HG02970 (cell line): ENCODE data around the gene CDK14.

Experiments
- ATAC-seq: cut with Tn5 transposase; IDR thresholded peaks from one replicate; pipeline ENCODE4 v1.9.1; 2021; ENCODE audit warnings: mild to moderate bottlenecking, moderate library complexity, moderate number of reproducible peaks; ENCODE audit not compliant: unreplicated experiment, low FRiP score

CDK14 gene

GRCh38 chr7:91114232-91114631 lies 518.1 kb downstream of the CDK14 start:
- no peak for ATAC-seq

DNA sequence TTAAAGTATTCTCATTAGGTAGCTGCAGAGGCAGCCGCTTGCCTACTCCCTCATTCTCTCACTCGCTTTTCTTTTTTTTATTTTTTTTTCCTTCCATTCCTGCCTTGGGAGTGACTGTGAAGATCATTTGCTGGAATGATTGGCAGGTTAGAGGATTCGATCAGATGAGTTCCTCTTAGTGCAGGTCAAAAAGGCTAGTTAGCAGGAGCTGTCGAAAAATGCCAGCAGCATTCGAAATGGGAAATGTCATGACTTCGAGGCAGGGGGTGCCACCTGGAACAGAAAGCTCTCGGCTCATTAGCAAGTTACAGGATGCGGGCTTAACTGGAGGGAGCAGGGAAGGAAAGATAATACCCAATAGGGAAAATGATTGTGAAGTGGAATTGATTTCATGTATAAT lies 530.6 kb downstream of the CDK14 start:
- ATAC-seq: no peak

GRCh38 chr7:91127325-91127724 lies 531.2 kb downstream of the CDK14 start:
- no peak for ATAC-seq

- ATAC-seq: no peak
Observed at GRCh38 chr7:91127959-91128358, 531.8 kb downstream of the CDK14 start.

- ATAC-seq: no peak
Observed at GRCh38 chr7:91128683-91129348, 532.7 kb downstream of the CDK14 start.

DNA sequence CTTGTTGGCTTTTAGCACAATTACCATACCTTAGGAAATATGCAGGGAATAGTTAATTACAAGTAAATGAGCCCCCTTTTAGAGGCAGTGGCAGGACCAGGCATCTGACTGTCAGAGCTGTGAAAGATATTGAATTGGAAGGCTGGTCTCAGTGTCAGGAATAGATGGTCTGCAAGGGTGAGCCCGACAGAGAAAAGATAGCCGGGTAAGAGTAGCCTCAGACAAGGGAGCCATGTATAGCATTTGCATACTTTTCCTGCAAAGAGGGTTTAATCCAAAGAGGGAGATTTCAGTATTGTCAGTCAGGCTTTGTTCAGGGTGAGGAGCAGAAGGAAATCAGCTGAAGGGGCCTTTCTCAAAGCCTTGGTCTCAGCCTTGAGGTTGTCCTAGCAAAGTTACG lies 539.2 kb downstream of the CDK14 start:
- ATAC-seq: no peak

GRCh38 chr7:91135703-91136430 lies 539.7 kb downstream of the CDK14 start:
- ATAC-seq: no peak

- ATAC-seq: no peak
Observed at GRCh38 chr7:91137153-91137787, 541.1 kb downstream of the CDK14 start.

- ATAC-seq: no peak
Observed at GRCh38 chr7:91137788-91138368, 541.8 kb downstream of the CDK14 start.

DNA sequence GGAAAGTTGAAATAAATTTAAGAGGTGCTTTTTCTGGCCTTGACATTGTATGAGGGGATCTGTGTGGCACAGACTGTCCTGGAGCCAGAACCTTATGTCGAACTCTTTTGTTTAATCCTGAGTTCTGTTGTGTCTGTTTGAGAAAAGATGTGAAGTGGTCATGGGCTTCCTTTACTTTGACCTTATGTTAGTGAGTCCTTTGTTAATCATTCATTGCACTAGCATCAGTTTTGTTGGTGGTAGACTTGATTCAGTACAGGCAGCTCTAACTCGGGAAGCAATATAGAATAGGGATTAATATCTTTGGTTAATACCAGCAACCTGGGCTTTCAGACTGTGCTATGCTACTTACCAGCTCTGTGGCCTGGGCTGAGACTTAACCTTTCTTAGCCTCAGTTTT lies 544.2 kb downstream of the CDK14 start:
- no peak for ATAC-seq

DNA sequence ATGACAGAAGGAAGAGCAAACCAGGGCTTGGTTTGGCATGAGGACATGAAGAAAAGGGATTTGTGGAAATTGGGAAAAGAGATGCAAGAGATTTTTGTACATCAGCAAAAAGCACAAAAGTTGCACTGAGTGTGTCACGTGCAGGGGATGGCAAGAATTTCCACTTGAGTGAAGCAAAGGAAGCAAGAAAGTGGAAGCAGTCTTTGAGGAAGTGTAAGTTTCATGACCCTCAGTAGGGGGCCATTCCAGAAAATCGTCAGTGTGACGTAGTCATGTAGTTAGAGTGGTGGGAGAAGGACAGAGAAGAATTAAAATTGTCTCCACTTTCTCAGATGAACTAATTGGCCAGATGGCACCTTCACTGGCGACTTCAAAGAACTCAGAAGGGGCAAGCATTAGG lies 544.9 kb downstream of the CDK14 start:
- no peak for ATAC-seq

GRCh38 chr7:91142743-91143142 lies 546.6 kb downstream of the CDK14 start:
- ATAC-seq: no peak

DNA sequence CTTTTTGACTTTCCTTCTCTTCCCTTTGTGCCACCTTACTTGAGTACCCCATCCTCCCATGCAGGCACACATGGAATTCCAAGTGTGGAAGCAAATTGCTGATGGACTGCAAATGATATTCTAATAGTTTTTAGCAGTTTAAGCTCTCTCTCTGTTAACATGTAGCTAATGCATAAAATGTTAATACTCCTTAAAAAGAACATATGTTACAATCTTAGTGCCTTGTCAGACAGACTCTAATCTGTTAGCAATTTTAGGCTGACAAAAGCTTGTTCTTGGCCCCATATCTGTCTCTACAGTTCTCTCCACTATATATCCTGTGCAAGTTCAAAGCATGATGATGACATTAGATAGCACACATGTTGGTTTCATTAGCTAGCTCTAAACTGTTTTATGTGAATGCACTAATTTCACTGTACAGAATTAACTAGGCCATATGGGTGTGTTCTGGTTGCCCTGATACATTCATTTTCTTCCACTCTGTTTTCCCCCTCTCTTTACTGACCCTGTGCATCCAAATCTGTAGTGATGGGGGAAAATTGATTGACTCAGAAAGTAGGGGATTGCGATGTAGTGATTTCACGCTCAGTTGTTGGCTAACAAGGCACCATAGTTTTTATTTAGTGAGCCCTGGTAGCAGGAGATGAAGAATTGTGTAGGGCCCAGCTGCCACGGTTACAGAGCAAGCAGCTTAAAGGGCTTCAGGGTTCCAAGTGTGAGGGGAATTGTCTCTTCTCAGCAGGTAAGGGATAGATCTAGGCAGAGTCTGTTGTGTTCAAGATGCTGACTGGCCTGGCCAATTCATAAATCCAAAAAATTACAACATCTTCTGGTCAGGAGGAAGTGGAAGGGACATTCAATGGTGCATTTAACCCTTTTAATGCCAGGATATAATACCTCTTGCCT lies 553.5 kb downstream of the CDK14 start:
- ATAC-seq: no peak

- ATAC-seq: no peak
Observed at GRCh38 chr7:91151916-91152315, 555.8 kb downstream of the CDK14 start.

- no peak for ATAC-seq
Observed at GRCh38 chr7:91156316-91157185, 560.4 kb downstream of the CDK14 start.

DNA sequence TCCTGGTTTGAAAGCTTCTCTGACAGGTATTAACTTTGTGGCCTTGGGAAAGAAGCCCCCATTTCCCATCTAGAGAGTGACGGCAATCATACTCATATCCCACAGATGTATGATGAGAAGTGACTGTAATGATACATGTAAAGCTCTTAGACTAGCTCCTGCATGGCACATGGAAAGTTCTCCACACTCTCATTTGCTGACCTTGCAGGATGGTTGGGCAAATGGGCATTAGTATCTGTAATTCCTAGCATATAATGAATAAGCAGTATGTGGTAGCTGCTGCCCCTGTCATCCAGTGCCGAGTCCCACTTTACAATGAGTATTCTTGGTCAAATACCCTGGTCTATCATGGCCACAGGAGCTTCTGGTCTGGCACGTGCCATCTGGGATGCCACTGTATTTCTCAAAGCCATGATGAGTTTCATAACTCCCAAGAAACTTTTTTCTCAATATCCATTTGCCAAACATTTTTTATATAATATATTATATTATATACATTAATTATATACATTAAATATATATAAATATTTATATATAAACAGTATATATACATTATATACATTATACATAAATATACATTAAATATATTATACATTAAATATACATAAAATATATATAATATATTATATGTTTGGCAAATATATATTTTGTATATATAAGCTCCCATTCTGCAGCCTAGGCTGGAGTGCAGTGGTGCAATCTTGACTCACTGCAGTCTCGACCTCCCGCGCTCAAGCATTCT lies 561.6 kb downstream of the CDK14 start:
- ATAC-seq: no peak

DNA sequence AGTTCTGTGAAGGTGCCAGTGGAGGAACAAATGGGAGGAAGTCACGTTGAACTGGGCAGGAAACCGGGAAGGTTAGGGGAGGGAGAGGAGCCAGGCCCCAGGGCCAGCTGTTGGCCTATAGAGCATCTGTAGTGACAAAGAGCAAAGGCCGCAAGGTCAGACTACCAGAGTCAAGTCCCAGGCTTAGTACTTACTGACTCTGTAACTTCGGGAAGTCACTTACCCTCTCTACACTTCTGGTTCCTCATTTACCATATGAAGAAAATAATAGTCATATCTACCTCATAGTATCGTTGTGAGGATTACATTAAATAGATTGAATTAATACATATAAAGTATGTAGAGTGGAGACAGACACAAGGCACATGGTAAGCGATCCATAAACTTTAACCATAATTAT lies 566.3 kb downstream of the CDK14 start:
- ATAC-seq: no peak

- no peak for ATAC-seq
Observed at GRCh38 chr7:91164506-91164905, 568.4 kb downstream of the CDK14 start.
